PC-9 (cell line): ENCODE data around the gene TTC28. TPM values are rescaled to one million over a fixed set of nuclear protein-coding genes. Genes with fewer than 3 reads are reported as not detected.

Experiments used
- BruUV-seq: library from RNA; stranded (reverse); fragments of 400-500 nt; replicated peaks from 2 replicates; lab custom pipeline; 2021; lab: Mats Ljungman, UMichigan
- CTCF ChIA-PET: fragments of 300-600 bp; sonication (Branson Sonifier 250); formaldehyde crosslinking; loops from one replicate; lab custom pipeline; 2022; ENCODE audit warnings: antibody characterized with exemption; lab: Charles Lee
- POLR2A ChIA-PET: fragments of 300-600 bp; sonication (Branson Sonifier 250); formaldehyde crosslinking; loops from one replicate; lab custom pipeline; 2022; ENCODE audit warnings: antibody characterized with exemption; ENCODE audit not compliant: unreplicated experiment; lab: Charles Lee
- DNase-seq, 2 experiments: peaks; one replicate each; pipeline versions ENCODE4 v3.0.0 to v3.0.0-alpha.2; 2015 to 2022; ENCODE audit warnings: mixed read lengths in 1 of 2
- H2AFZ ChIP-seq: fragments of 200-600 bp; sonication (generic); 2 replicates; pipeline ENCODE4 v1.8.1; 2017; ENCODE audit warnings: antibody characterized with exemption
- H3F3A ChIP-seq: fragments of 200-600 bp; sonication (generic); 2 replicates; pipeline ENCODE4 v1.8.1; 2017; ENCODE audit warnings: antibody characterized with exemption, mild to moderate bottlenecking, low read depth; ENCODE audit not compliant: insufficient read depth
- H3K27ac ChIP-seq: fragments of 200-600 bp; sonication (generic); 2 replicates; pipeline ENCODE4 v1.6.1; 2016; ENCODE audit warnings: mixed run types
- H3K27me3 ChIP-seq: fragments of 200-600 bp; sonication (generic); 2 replicates; pipeline ENCODE4 v1.6.1; 2016; ENCODE audit warnings: low read depth, mixed run types; ENCODE audit not compliant: insufficient read depth
- H3K36me3 ChIP-seq: fragments of 200-600 bp; sonication (generic); 2 replicates; pipeline ENCODE4 v1.6.1; 2016; ENCODE audit warnings: low read depth, mixed run types
- H3K4me1 ChIP-seq: fragments of 200-600 bp; sonication (generic); replicated peaks from 2 replicates; pipeline ENCODE4 v1.6.1; 2016; ENCODE audit warnings: mixed run types; ENCODE audit not compliant: insufficient read depth
- H3K4me2 ChIP-seq: fragments of 200-600 bp; sonication (generic); 2 replicates; pipeline ENCODE4 v1.6.1; 2017; ENCODE audit warnings: mixed run types
- H3K4me3 ChIP-seq: fragments of 200-600 bp; sonication (generic); 2 replicates; pipeline ENCODE4 v1.6.1; 2016; ENCODE audit warnings: mixed run types
- H3K79me2 ChIP-seq: fragments of 200-600 bp; sonication (generic); 2 replicates; pipeline ENCODE4 v1.6.1; 2017; ENCODE audit warnings: low read depth, mixed run types
- H3K9me2 ChIP-seq: fragments of 200-600 bp; sonication (generic); 2 replicates; pipeline ENCODE4 v1.8.1; 2017; ENCODE audit warnings: mild to moderate bottlenecking; ENCODE audit not compliant: insufficient read depth
- H3K9me3 ChIP-seq: fragments of 200-600 bp; sonication (generic); 2 replicates; pipeline ENCODE4 v1.8.1; 2016; ENCODE audit warnings: low read depth; ENCODE audit not compliant: insufficient read depth
- H4K20me1 ChIP-seq: fragments of 200-600 bp; sonication (generic); 2 replicates; pipeline ENCODE4 v1.8.1; 2017; ENCODE audit not compliant: insufficient read depth
- CTCF ChIP-seq: fragments of 200-600 bp; sonication (generic); conservative IDR thresholded peaks from 2 replicates; pipeline ENCODE4 v1.6.1; 2017; ENCODE audit warnings: mixed run types, antibody characterized with exemption, mild to moderate bottlenecking, moderate library complexity
- EZH2 ChIP-seq: fragments of 200-600 bp; sonication (generic); IDR thresholded peaks from 2 replicates; pipeline ENCODE4 v1.8.0; 2017; ENCODE audit warnings: antibody characterized with exemption, low read depth
- intact Hi-C: fragments of 100-400 bp; cut with micrococcal nuclease; formaldehyde crosslinking; loops from one replicate; pipeline ENCODE4 v1.10.0; 2022; ENCODE audit not compliant: unreplicated experiment
- total RNA-seq: library from RNA; stranded (reverse); gene quantifications from 2 replicates; pipeline ENCODE4 v1.2.3, GENCODE V29; 2021

TTC28 gene
- total RNA-seq, 1 experiment from 2014 or later = 6.7 TPM

- no peaks in the 10 kb centered on the region for H3F3A ChIP-seq
- H3K36me3 ChIP-seq = no peaks in the 10 kb centered on the region
- ChIA-PET POLR2A (interaction anchor here (0.5 kb wide), 1 partner anchor 12 kb away, joined by 4 read pairs; no protein-coding TSS in a partner anchor), CTCF (no interaction called here)
- BruUV-seq = no TSS peak
- H3K4me1 ChIP-seq = no peaks in the 10 kb centered on the region
- H3K9me3 ChIP-seq = no peaks in the 10 kb centered on the region
- H3K4me3 ChIP-seq = no peak overlapping the region
- H3K27ac ChIP-seq = no peak overlapping the region
- no peaks in the 10 kb centered on the region for H4K20me1 ChIP-seq
- no peak overlapping the region for H2AFZ ChIP-seq
- TF ChIP-seq CTCF (no peak), EZH2 (no peak)
- intact Hi-C loops = no loop called here
- H3K4me2 ChIP-seq = no peak overlapping the region
- no peak for DNase-seq
- H3K9me2 ChIP-seq = no peaks in the 10 kb centered on the region
- no peaks in the 10 kb centered on the region for H3K79me2 ChIP-seq
- H3K27me3 ChIP-seq = no peaks in the 10 kb centered on the region
These were observed 285.0 kb downstream of the TTC28 start for GRCh38 chr22:28394513-28395110.

- POLR2A ChIA-PET = no interaction called here
These were observed 298.0 kb downstream of the TTC28 start for GRCh38 chr22:28381429-28382167.

DNA sequence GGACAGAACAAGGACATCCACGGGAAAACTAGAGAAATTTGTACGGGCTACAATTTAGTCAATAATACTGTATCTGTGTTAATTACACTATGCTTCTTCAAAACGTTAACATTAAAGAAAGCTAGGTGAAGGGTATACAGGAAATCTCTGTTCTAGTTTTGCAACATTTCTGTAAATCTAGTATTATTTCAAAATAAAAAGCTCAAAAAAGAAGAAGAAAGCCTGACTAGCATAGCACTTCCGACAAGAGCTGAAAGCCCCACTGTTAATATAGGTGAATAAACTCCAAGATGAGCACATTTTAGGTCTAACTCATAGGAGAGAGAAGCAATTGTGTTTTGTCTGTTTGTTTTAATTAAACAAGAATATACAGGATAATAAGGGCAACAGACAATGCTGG is 299.7 kb downstream of the TTC28 start:
- H3K27ac ChIP-seq = no peak overlapping the region
- H3K4me1 ChIP-seq = no peaks in the 10 kb centered on the region
- no peaks in the 10 kb centered on the region for H4K20me1 ChIP-seq
- no peaks in the 10 kb centered on the region for H3K79me2 ChIP-seq
- no peak overlapping the region for H2AFZ ChIP-seq
- TF ChIP-seq EZH2 (no peak), CTCF (no peak)
- POLR2A ChIA-PET = no interaction called here
- H3K36me3 ChIP-seq = no peaks in the 10 kb centered on the region
- H3K9me2 ChIP-seq = no peaks in the 10 kb centered on the region
- H3F3A ChIP-seq = no peaks in the 10 kb centered on the region
- CTCF ChIA-PET = no interaction called here
- BruUV-seq = no TSS peak
- no peaks in the 10 kb centered on the region for H3K27me3 ChIP-seq
- intact Hi-C loops = no loop called here
- no peak overlapping the region for H3K4me3 ChIP-seq
- no peak for DNase-seq
- H3K9me3 ChIP-seq = no peaks in the 10 kb centered on the region
- no peak overlapping the region for H3K4me2 ChIP-seq

More at GRCh38 chr22:28381429-28382167, 298.0 kb downstream of the TTC28 start:
- CTCF ChIA-PET = no interaction called here
- intact Hi-C loops = no loop called here
- no peaks in the 10 kb centered on the region for H3K4me1 ChIP-seq
- H3K4me3 ChIP-seq = no peak overlapping the region
- no peaks in the 10 kb centered on the region for H3K27me3 ChIP-seq
- H3K79me2 ChIP-seq = no peaks in the 10 kb centered on the region
- no peaks in the 10 kb centered on the region for H3K36me3 ChIP-seq
- H4K20me1 ChIP-seq = no peaks in the 10 kb centered on the region
- BruUV-seq = no TSS peak
- no peak overlapping the region for H3K4me2 ChIP-seq
- no peaks in the 10 kb centered on the region for H3K9me3 ChIP-seq
- H3K27ac ChIP-seq = no peak overlapping the region
- no peaks in the 10 kb centered on the region for H3F3A ChIP-seq
- H3K9me2 ChIP-seq = no peaks in the 10 kb centered on the region
- H2AFZ ChIP-seq = no peak overlapping the region
- TF ChIP-seq CTCF (no peak), EZH2 (no peak)
- no peak for DNase-seq
